GM18873 (cell line): Measurements from ENCODE around the gene TMEM14C.

Source experiments
- ATAC-seq: cut with Tn5 transposase; IDR thresholded peaks from one replicate; pipeline ENCODE4 v1.9.1; 2021; ENCODE audit warnings: mild to moderate bottlenecking, moderate library complexity, moderate number of reproducible peaks; ENCODE audit not compliant: unreplicated experiment, low FRiP score

Gene TMEM14C

DNA sequence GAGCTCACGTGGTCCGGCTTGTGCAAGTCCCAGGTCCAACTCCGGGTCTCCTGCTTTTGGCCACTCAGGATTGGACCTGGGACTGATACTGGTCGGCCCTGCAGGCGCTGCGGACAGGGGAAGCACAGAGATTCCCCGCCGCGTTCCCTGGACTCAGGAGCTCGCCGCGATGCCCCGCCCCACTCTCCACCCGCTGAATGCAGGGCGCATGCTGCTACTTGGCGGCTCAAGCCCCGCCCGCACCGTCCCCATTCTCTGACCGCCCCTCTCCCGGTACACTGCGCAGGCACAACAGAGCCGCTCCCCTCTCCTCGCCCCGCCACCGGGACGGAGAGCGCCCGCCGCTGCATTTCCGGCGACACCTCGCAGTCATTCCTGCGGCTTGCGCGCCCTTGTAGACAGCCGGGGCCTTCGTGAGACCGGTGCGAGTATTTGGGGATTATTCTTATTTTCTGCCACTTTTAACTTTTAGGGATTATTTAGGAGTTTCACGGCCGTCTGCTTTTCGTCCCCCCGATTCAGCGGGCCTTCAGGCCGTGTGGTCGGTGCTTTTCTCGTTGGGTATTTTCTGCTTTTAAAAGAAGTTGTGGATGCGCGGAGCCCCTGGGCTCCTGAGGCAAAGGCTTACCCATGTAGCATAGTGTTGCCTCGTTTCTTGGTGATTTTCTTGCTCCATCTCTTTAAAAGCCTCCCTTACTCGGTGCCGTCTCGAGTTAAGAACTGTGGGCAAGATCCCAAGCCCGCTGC is at the start of gene TMEM14C:
TMEM14C (plus strand) TSS at position 251 of the 747 bp plus-strand sequence. CDS start 1,544 bp downstream, outside the sequence.
- peak; percentile 89 for ATAC-seq

DNA sequence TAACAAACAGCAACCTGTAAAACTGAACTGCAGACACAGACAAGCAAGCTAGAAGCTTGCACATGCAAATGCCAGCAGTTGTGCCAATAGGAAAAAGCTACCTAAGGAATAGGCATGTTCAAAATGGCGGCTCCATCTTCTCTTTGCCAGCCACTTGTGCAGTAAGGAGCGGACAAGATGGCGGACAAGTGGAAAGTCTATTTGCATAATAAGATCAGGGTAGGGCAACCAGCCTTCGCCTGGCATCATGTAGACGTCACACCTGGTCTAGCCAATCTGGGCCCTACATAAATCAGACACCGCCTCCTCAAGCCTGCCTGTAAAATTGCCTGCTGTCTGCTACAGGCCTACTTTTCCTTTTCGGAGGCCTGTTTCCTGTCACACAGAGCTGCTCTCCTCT is 46.5 kb upstream of the TMEM14C start:
- no peak for ATAC-seq

DNA sequence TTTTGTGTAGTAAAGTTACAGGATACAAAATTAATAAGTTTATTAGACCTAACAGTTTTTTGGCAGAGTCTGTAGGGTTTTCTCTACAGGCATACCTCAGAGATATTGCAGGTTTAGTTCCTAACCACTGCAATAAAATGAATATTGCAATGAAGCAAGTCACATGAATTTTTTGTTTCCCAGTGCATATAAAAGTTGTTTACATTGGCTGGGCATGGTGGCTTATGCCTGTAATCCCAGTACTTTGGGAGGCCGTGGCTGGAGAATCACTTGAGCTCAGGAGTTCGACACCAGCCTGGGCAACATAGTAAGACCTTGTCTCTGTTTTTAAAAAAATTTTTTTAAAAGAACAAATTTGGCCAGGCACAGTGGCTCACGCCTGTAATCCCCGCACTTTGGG is 44.4 kb upstream of the TMEM14C start:
- no peak for ATAC-seq

DNA sequence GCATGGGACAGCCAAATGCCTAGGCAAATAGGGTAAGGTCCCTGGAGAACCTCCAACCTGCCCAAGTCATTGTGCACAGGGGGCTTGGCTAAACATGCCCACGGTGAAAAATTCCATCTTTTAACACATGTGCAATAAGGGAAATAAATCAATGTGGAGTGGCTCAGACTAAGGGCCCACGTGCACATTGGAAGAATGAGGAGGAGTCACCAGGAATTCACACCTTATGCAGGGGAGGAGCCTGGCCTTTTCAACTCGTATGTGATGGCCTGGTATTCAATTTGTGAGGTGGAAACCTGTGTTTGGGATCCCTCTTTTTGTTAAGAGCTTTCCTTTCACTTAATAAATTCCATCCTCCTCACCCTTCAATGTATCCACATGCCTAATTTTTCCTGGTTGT is 41.1 kb upstream of the TMEM14C start:
- ATAC-seq: no peak

DNA sequence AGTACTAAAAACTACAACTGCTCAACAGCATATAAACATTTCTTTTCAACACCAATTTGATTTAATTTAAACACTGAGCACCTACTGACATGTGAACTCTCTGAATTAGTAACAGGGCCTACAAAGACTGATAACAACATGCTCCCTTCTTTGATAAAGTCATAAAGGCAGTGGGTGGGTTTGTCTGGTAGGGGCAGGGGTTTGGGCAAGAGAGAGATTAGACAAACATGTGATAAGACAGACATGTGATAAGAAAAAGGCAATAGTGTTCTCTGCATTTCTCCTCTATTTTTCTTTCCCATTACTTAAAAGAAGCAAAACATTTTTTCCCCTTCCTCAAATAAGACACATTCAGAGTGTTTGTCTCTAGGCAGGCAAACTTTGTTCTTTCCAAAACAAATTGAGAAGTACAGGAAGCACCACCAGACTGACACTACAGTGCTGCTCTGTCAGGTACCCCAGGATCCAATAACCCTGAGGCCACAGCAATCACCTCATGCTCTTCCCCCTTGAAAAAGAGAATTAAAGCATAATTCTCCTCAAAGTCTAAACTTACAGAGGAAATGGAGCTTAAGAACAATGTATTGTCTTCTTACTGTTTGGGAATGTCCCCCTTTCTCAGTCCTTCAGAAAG is 40.4 kb upstream of the TMEM14C start:
- ATAC-seq: no peak

DNA sequence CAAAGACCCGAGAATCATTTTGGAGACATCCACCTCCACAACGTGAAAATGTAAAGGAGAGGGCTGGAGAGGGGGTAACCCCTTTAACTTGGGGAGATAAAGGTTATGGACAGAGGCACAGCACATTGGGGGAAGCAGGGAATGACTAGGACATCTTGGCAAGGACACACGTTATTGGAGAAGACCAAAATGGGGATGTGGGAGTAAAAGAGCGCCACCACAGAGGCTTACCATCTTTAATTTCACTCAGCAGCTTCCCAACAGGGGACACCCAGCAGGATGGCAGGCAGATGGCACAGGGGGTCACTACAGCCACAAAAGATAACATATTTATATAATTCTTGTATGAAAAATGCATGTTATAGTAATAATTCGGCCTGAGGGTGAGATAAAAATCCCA is 38.3 kb upstream of the TMEM14C start:
- ATAC-seq: no peak

DNA sequence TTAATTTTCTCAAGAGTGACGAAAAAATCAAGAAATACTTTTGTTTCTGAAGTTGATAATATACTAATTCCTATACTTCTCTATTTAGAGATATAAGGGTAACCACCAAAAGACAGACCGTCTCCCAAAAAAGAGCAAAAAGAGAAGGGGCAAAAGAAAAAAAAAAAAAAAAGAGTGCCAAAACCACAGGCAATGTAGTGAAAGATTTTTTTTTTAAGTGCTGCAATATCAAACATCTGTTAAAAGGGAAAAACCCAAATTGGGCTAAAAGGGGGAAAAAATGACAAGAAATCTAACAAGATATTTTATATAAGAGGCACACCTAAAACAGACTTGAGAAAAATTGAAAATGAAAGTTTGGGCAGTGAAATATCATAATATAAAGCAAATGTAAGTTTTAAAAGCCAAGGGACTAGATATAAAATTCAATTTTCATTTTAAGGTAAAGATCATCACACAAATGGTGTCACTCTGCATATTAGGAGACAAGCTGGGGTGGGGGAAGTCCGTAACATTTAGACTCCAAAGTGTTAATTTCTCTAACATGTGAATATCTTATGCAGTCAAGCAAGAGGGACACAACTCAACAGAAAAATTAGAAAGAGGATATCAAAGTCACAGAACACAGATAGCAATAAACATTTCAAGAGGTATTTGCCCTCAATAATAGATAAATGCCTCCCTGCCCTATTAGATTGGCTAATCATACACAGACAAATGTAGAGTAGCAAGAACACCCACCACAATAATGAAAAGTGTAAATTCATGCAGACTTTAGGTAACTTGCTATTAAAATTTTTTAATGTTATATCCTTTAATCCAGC is 37.6 kb upstream of the TMEM14C start:
- no peak for ATAC-seq

DNA sequence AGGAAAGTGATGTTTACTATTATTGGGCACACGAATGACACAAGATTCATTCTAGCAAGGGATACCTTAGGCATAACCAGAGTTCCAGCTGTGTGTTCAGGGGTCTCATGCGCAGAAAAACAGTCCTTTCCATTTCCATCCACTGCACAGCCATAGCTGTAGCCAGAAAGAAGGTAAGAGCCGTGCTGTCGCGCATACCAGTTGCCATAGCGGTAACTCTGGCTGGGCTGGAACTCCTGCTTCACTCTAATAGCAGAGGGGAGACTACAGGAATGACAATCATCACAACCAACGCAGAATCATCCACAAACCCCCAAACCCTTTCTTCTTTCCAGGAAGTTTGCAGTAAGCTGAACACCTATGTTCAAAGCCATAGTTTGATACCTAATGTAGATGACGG is 36.0 kb upstream of the TMEM14C start:
- no peak for ATAC-seq

DNA sequence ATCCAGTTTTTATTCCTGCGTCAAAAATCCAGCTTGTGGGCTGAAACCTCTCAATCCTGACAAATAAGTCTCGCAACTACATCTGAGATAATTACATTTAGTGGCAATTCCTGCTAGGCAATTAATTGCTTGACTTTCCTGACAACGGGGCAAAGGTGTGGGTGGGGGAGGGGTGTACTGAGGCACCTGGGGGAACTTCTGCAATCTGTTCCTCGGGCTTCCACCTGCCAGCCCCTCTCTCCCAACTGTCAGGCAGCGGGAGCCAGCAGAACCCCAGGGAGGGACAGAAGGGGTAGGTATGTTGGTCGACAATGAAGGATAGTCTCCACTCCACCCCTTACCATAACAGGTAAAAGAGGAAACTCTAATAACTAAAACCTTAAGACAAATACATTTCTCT is 35.3 kb upstream of the TMEM14C start:
- no peak for ATAC-seq

DNA sequence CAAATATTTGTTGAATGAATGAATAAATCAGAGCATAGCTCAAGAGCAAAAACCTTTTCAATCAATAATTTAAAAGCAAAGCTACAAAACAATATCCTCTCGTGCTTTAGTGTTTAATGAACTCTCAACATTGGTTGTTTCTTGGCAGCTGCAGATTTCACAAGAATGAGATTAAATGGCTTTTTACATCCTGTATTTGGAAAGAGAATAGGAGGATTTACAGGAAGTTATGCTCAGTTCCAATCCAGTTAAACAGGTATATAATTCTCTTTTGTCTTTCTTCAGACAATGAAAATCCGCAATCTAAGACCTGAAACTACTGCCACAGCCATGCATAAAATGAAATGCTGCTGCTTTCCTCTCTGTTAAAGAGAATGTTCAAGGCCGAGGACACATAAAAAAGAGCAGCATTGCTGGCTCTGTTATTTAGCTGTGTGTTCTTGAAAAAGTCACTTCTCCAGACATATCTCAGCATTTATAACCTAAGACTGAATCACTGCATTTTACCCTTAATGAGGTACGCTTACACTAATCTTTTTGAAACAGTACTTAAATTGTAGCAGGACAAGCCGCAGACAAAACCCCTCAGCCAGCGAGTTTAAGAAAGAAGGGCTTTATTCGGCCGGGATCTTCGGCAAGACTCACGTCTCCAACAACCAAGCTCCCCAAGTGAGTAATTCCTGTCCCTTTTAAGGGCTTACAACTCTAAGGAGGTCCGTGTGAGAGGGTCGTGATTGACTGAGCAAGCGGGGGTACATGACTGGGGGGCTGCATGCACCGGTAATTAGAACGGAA is 32.0 kb upstream of the TMEM14C start:
- ATAC-seq: no peak

DNA sequence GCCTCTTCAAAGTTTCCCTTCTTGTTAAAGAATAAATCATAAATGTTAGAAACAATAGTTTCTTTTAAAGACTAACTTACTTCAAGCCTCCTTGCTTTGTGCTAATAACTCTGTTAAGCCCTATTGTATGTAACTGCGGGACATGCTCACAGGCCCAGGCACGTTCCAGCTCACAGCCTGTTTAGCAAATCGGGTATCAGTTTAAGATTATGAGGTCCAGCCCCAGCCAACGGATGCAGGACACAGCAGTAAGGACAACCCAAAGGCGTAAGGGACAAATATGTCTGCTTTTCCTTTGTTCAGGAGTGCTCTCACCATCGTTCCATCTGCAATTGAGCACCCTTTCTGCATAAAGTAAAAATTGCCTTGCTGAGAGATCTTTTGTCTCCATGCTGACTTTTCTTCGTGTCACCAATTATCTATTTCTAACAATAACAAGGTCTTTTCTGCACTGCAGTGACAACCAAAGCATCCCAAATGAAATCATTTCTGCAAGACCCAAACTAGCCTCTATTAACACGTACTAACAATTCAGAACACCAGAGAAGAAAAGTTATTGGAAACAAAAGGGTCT is 29.8 kb upstream of the TMEM14C start:
- no peak for ATAC-seq

DNA sequence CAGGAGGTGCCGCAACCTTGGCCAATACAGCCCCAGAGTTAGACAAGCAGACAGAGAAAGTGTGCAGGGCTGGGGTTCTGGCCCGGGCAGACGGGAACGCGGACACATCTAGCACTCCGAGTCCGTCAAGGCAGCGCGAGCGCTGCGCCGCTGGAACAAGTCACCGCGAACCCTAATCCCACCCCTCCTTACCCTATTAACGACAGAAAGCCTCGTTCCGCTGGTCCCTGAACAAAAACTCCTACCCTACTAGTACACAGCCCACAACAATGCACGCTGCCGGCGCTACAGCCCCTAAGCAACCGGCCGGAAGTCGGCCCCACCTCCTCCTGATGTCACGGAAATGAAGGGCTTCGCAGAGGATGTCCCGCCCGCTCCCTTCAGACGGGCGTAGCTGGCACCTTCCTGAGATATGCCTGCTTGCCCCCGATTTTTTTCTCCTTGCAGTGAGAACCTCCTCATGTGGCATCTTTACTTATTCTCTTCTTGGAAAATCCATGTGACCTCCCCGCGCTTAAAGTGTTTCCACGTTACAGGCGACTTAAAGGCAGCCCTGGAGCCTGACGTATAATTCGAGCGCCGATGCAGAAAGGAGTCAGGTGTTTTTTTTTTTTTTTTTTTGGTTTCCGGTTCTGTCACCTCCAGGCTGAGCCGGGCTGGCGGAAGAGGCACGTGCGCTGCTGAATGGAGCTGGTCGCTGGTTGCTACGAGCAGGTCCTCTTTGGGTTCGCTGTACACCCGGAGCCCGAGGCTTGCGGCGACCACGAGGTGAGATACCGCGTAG is 28.4 kb upstream of the TMEM14C start, which contains the start of the genes C6orf52 and PAK1IP1:
C6orf52 (minus strand) TSS at position 315 of the 784 bp plus-strand sequence. CDS start 7,066 bp downstream, outside the sequence.
PAK1IP1 (plus strand) TSS at position 671 of the 784 bp plus-strand sequence; CDS start at position 685, 14 bp downstream.
- ATAC-seq: peak; percentile 98

DNA sequence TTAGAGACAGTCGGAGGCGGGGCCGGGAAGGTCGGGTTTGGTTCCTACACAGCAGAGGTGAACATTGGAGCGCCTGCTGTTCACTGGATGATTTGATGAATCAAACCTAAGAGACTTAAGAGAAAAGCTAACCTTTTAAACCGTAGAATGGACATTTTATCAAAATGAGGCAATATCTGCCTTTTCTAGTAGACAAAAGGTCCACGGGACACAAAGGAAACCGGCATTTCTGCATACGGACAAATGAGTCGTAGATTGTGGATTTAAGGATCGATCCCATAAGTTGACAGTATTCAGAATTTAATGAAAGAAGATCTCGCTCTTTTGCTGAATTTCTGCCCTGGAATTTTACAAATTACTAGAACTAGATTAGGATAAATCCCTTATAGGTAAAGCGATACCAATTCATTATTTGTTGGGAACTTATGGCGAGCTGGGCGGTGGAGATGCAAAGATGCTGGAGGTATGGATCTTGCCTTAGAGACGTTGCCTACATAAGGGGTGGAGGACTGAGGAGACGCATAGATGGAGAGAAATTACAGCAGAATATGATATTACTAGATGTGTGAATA is 27.7 kb upstream of the TMEM14C start:
- no peak for ATAC-seq

DNA sequence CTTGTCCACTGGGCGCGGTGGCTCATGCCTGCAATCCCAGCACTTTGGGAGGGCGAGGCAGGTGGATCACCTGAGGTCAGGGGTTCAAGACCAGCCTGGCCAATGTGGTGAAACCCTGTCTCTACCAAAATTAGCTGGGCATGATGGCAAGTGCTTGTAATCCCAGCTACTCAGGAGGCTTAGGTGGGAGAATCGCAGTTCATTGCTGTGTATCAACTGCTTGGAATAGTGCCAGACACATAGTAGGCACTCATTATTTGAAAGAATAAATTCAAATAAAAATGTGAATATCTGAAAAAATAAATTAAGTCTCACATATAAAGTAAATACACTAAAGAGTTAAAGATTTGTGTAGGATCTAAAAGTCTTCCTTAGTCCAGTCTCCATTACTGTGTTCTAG is 26.2 kb upstream of the TMEM14C start:
- no peak for ATAC-seq

DNA sequence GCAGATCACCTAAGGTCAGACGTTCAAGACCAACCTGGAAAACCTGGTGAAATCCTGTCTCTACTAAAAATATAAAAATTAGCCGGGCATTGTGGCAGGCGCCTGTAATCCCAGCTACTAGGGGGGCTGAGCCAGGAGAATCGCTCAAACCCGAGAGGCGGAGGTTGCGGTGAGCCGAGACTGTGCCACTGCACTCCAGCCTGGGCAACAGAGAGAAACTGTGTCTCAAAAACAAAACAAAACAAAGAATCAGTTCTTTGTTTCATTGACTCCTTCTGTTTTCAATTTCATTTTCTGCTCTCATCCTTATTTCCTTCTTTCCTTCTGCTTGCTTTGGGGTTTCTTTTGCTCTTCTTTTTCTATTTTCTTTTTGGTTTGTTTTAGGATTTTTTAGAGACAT is 8.9 kb upstream of the TMEM14C start:
- ATAC-seq: no peak

DNA sequence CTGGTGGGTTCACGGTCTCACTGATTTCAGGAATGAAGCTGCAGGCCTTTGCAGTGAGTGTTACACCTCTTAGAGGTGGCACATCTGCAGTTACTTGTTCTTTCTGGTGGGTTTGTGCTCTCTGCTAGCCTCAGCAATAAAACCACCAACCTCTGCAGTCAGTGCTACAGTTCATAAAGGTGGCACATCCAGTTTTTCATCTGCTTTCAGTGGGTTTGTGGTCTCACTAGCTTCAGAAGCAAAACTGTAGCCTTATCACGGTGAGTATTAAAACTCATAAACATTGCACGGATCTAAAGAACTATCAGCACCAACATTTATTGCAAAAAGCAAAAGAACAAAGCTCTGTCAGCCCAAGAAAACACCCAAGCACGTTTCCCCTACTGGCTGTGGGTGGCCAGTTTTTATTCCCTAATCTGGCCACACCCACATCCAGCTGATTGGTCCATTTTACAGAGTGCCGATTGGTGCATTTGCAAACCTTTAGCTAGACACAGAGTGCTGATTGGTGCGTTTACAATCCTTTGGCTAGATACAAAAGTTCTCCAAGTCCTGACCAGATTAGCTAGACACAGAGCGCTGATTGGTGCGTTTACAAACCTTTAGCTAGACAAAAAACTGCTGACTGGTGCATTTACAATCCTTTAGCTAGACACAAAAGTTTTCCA is 3.4 kb upstream of the TMEM14C start:
- ATAC-seq: no peak

DNA sequence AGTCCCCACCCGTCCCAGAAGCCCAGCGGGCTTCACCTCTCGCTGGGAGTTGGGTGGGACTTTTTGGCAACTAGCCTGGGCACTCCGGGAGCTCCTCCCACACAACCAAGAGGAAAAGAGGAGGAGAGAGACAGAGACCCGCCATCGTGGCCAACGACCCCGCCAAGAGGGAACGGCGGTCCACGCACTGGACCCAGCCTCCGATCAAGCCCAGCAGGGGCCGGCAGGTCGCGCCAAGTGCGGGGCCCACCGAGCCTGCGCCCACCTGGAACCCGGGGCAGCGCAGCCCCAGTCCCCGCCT is 3.0 kb upstream of the TMEM14C start:
- no peak for ATAC-seq

DNA sequence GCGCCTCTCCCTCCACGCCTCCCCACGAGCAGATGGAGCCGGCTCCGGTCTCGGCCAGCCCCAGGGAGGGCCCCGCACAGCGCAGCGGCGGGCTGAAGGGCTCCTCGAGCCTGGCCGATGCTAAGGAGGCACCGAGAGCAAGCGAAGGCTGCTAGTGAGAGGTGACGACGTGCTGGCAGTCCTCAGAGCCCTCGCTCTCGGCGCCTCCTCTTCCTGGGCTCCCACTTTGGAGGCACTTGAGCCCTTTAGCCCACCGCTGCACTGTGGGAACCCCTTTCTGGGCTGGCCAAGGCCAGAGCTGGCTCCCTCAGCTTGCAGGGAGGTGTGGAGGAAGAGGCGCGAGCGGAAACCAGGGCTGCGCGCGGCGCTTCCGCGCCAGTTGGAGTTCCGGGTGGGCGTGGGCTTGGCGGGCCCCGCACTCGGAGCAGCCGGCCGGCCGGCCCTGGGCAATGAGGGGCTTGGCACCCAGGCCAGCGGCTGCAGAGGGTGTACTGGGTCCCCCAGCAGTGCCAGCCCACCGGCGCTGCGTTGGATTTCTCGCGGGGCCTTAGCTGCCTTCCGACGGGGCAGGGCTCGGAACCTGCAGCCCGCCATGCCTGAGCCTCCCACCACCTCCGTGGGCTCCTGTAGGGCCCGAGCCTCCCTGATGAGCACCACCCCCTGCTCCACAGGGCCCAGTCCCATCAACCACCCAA is 2.5 kb upstream of the TMEM14C start:
- peak; percentile 30 for ATAC-seq
